ENCODE results near the gene TSPAN18. TPM values are rescaled to one million over a fixed set of nuclear protein-coding genes. Genes with fewer than 3 reads are reported as not detected.

TSPAN18 gene
- total RNA-seq, 1 donor from 2014 or later: 13.9 TPM

GRCh38 chr11:44835938-44836337, 109.2 kb downstream of the TSPAN18 start:
- DNase-seq (ENCODE audit: low spot score in 2 of 2): no peak

GRCh38 chr11:44837661-44838060, 110.9 kb downstream of the TSPAN18 start:
- DNase-seq (ENCODE audit: low spot score in 2 of 2): no peak

More at GRCh38 chr11:44835938-44836337, 109.2 kb downstream of the TSPAN18 start:
- FAIRE-seq: no peak

GRCh38 chr11:44839458-44840084, 112.8 kb downstream of the TSPAN18 start:
- no peak for DNase-seq (ENCODE audit: low spot score in 2 of 2)
- no peak for FAIRE-seq

More at GRCh38 chr11:44837661-44838060, 110.9 kb downstream of the TSPAN18 start:
- no peak for FAIRE-seq

GRCh38 chr11:44840085-44840478, 113.3 kb downstream of the TSPAN18 start:
- FAIRE-seq (no peak), DNase-seq (ENCODE audit: low spot score in 2 of 2) (no peak)

GRCh38 chr11:44840521-44841251, 113.9 kb downstream of the TSPAN18 start:
- no peak for DNase-seq (ENCODE audit: low spot score in 2 of 2)
- FAIRE-seq: no peak

GRCh38 chr11:44842220-44842619, 115.5 kb downstream of the TSPAN18 start:
- FAIRE-seq (no peak), DNase-seq (ENCODE audit: low spot score in 2 of 2) (no peak)

- no peak for FAIRE-seq
- no peak for DNase-seq (ENCODE audit: low spot score in 2 of 2)
Measured at GRCh38 chr11:44846852-44847251, 120.1 kb downstream of the TSPAN18 start.

- FAIRE-seq (no peak), DNase-seq (ENCODE audit: low spot score in 2 of 2) (no peak)
Measured at GRCh38 chr11:44847316-44847715, 120.6 kb downstream of the TSPAN18 start.

GRCh38 chr11:44848203-44848962, 121.6 kb downstream of the TSPAN18 start:
- DNase-seq (ENCODE audit: low spot score in 2 of 2) (no peak), FAIRE-seq (no peak)

GRCh38 chr11:44848963-44849350, 122.2 kb downstream of the TSPAN18 start:
- DNase-seq (ENCODE audit: low spot score in 2 of 2): no peak
- no peak for FAIRE-seq

- DNase-seq (ENCODE audit: low spot score in 2 of 2) (no peak), FAIRE-seq (no peak)
Measured at GRCh38 chr11:44849424-44849823, 122.7 kb downstream of the TSPAN18 start.

GRCh38 chr11:44849922-44850321, 123.2 kb downstream of the TSPAN18 start:
- DNase-seq (ENCODE audit: low spot score in 2 of 2) (no peak), FAIRE-seq (no peak)

- DNase-seq (ENCODE audit: low spot score in 2 of 2) (no peak), FAIRE-seq (no peak)
Measured at GRCh38 chr11:44851496-44851895, 124.7 kb downstream of the TSPAN18 start.

- DNase-seq (ENCODE audit: low spot score in 2 of 2) (no peak), FAIRE-seq (no peak)
Measured at GRCh38 chr11:44852159-44852747, 125.5 kb downstream of the TSPAN18 start.

- no peak for DNase-seq (ENCODE audit: low spot score in 2 of 2)
- no peak for FAIRE-seq
Measured at GRCh38 chr11:44852952-44853351, 126.2 kb downstream of the TSPAN18 start.

GRCh38 chr11:44853666-44854065, 126.9 kb downstream of the TSPAN18 start:
- FAIRE-seq: no peak
- no peak for DNase-seq (ENCODE audit: low spot score in 2 of 2)

GRCh38 chr11:44854086-44854485, 127.3 kb downstream of the TSPAN18 start:
- no peak for DNase-seq (ENCODE audit: low spot score in 2 of 2)
- FAIRE-seq: no peak

GRCh38 chr11:44854741-44855492, 128.2 kb downstream of the TSPAN18 start:
- FAIRE-seq (no peak), DNase-seq (ENCODE audit: low spot score in 2 of 2) (no peak)

- DNase-seq (ENCODE audit: low spot score in 2 of 2) (no peak), FAIRE-seq (no peak)
Measured at GRCh38 chr11:44855493-44855849, 128.7 kb downstream of the TSPAN18 start.

- FAIRE-seq: no peak
- DNase-seq (ENCODE audit: low spot score in 2 of 2): no peak
Measured at GRCh38 chr11:44857490-44858090, 130.8 kb downstream of the TSPAN18 start.
